ENCODE data around the gene ANKS1B. TPM values are rescaled to one million over a fixed set of nuclear protein-coding genes. Genes with fewer than 3 reads are reported as not detected.

The ANKS1B gene
- total RNA-seq, 4 donors from 2014 or later, result 16.6 to 62.6 (median 40.2) TPM

DNA sequence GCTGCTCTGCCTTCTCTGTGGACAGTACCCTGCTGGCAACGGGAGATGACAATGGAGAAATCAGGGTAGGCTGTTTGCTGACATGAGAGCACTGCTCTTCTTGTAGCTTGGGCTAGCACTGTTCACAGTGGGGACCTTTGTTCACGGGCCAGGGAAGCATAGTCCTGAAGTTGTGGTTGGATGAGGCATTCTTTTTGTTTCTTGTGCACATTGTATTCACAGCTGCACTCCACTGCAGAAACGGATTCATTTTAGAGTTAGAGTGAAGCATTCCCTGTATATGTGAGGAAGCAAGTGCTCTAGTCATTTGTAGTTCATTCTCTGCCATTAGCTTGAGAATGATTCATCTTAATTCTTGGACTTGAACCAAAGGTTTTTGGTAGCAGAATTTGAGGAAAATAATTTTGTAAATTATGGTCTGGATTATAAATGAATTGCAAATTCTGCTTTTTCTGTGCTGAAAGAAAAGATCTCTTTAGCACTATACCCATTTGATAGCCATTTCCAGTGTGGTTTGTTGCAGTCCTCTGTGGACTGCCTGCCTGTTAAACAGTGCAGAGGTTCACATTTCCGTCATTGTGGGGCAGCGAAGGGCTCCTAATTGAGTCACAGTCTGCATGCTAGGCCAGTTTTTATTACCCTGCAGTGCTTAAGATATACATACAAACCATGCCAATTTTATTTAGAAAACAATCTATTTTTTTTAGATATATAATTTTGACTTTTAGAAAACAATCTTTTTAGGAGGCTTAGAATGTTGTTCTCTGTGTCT is 1259.1 kb downstream of the ANKS1B start:
- Histone ChIP-seq H3K4me3 (no peak overlapping the region), H3K4me1 (no peaks in the 10 kb centered on the region), H3K27me3 (no peaks in the 10 kb centered on the region), H3K36me3 (no peaks in the 10 kb centered on the region), H3K9me3 (no peaks in the 10 kb centered on the region), H3K27ac (no peak overlapping the region)
- intact Hi-C loops (cut with DNase I; ENCODE audit: low total_unique reads), result no loop called here
- no peak for TF ChIP-seq POLR2A (IDR thresholded peaks at IDR 0.05)
- TF ChIP-seq, protein P1, sequence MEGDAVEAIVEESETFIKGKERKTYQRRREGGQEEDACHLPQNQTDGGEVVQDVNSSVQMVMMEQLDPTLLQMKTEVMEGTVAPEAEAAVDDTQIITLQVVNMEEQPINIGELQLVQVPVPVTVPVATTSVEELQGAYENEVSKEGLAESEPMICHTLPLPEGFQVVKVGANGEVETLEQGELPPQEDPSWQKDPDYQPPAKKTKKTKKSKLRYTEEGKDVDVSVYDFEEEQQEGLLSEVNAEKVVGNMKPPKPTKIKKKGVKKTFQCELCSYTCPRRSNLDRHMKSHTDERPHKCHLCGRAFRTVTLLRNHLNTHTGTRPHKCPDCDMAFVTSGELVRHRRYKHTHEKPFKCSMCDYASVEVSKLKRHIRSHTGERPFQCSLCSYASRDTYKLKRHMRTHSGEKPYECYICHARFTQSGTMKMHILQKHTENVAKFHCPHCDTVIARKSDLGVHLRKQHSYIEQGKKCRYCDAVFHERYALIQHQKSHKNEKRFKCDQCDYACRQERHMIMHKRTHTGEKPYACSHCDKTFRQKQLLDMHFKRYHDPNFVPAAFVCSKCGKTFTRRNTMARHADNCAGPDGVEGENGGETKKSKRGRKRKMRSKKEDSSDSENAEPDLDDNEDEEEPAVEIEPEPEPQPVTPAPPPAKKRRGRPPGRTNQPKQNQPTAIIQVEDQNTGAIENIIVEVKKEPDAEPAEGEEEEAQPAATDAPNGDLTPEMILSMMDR (IDR thresholded peaks at IDR 0.05), result peak in 3 of 4 experiments; percentile 9 to 40 (median 32)
- DNase-seq, result peak; percentile 35 to 51

DNA sequence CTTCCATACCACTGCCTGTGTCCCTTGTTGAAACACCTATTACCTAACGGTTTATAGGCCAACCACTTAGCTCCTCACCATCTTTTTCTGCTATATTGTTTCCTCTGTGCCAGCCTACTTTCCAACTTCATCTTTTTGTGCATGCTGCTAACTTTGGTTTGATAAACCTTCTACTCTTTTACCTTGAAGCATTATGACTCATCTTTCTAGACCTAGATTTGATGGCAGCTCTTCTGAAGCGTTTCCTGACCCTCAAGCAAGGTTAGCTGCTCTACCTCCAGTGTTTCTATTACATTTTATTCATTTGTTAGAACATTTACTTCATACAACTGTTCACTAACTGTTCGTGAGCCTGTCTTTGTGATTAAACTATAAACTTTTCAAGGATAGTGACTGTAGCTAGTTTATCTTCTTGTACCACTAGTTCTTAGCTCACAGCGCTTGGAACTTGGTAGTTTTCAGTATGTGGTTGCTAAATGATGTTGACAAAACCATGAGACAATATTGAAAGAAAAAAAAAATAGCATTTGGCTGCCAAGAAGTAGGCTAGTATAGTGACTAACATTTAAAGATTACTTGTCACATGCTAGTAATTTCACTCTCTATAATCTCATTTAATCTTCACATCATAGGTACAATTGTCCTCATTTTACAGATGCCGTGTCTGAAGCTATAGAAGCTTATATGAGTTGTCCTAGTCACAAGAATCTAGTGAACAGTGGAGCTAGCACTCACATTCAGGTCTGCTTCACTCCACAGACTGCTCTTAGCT is 1260.2 kb downstream of the ANKS1B start:
- Histone ChIP-seq H3K27me3 (no peaks in the 10 kb centered on the region), H3K27ac (no peak overlapping the region), H3K4me1 (no peaks in the 10 kb centered on the region), H3K36me3 (no peaks in the 10 kb centered on the region), H3K4me3 (no peak overlapping the region), H3K9me3 (no peaks in the 10 kb centered on the region)
- no peak for TF ChIP-seq POLR2A (IDR thresholded peaks at IDR 0.05)
- TF ChIP-seq, protein P1 (IDR thresholded peaks at IDR 0.05), result no peak
- intact Hi-C loops (cut with DNase I; ENCODE audit: low total_unique reads), result no loop called here
- no peak for DNase-seq

DNA sequence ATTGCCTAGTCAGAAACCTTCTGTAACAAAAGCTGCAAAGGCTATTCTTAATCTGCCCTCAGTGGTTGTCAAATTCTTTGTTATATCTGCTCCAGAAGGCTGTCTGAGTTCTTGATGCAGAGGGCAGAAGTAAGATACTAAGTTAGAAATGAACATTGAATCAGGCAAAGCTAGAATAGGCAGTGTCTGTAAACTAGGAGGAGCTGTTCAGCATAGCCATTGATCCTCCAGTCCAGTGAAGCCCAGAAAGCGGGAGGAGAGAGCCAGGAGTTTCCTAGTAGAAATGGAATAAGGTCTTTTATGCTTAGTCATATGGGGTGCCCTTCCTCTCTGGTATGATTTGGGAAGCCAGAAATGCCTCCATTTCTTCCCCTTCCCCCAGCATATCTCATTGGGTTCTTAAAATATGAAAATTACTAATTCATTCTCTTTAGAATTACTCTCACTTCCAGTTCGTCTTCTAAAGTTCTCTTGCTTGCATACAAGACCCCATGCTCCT is 1263.5 kb downstream of the ANKS1B start:
- Histone ChIP-seq H3K9me3 (no peaks in the 10 kb centered on the region), H3K4me3 (no peak overlapping the region), H3K27ac (no peak overlapping the region), H3K36me3 (no peaks in the 10 kb centered on the region), H3K4me1 (no peaks in the 10 kb centered on the region), H3K27me3 (no peaks in the 10 kb centered on the region)
- TF ChIP-seq, protein P1 (IDR thresholded peaks at IDR 0.05), result no peak
- no peak for TF ChIP-seq POLR2A (IDR thresholded peaks at IDR 0.05)
- DNase-seq, result no peak
- intact Hi-C loops (cut with DNase I; ENCODE audit: low total_unique reads), result no loop called here

DNA sequence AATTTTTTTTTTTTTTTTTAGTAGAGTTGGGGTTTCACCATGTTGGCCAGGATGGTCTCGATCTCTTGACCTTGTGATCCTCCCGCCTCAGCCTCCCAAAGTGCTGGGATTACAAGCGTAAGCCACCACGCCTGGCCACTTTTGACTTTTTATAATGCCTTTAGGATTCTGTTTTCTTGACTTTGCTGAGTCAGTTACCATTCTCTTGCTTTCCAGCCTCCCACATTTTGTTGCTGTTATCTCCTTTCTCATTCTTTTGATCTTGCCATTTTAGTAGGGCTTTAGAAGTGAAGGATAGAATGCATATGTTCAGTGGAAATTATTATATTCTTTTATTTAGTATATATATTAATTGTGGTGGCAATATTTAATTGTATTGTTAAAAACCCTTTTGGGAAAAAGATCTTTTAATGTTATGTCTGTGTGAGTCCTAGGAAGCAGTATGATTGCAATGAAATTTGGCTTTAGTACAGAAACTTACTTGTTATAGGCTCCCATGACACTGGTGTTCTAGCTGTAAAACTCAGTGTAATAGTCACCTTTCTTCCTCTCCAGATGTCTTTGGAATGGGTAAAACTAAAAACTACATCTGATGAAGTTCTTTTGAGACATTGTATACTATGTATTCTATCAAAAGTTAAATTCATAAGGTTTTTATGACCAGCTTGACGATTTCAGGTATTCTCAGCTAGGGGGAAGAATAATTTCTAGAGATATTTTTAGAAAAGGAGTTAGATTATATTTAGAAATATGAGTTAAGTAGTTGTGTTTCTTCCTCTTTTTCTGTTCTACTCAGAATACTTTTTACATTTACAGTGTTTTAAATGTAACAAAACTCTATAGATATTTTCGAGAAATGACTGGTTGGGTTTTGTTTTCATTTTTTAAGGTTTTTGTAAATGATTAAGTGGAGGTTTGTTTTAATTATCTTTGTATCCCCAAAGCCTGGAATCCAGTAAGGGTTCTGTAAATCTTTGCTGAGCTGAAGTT is 1264.9 kb downstream of the ANKS1B start:
- H3K36me3 ChIP-seq, result no peaks in the 10 kb centered on the region
- H3K4me1 ChIP-seq, result no peaks in the 10 kb centered on the region
- intact Hi-C loops (cut with DNase I; ENCODE audit: low total_unique reads), result no loop called here
- no peak overlapping the region for H3K27ac ChIP-seq
- H3K27me3 ChIP-seq, result no peaks in the 10 kb centered on the region
- no peak for DNase-seq
- no peak overlapping the region for H3K4me3 ChIP-seq
- TF ChIP-seq POLR2A (IDR thresholded peaks at IDR 0.05), result no peak
- TF ChIP-seq, protein P1 (IDR thresholded peaks at IDR 0.05), result no peak
- H3K9me3 ChIP-seq, result no peaks in the 10 kb centered on the region
